Smooth muscle cell (in vitro differentiated cells): ENCODE results near the gene LNX2. TPM values are rescaled to one million over a fixed set of nuclear protein-coding genes. Genes with fewer than 3 reads are reported as not detected.

Experiments used
- DNase-seq: peaks from one replicate; lab custom pipeline; 2025; ENCODE audit not compliant: unreplicated experiment; lab: John Stamatoyannopoulos, UW
- H2AFZ ChIP-seq: fragments of 200-600 bp; sonication (generic); 2 replicates; pipeline ENCODE4 v1.6.0; 2016; ENCODE audit warnings: antibody characterized with exemption, low read depth, mild to moderate bottlenecking
- H3F3A ChIP-seq: fragments of 200-600 bp; sonication (generic); 2 replicates; pipeline ENCODE4 v1.6.0; 2017; ENCODE audit warnings: antibody characterized with exemption, low read depth
- H3K27ac ChIP-seq: fragments of 200-600 bp; sonication (generic); 2 replicates; pipeline ENCODE4 v1.5.1; 2016; ENCODE audit warnings: low read depth, mild to moderate bottlenecking
- H3K27me3 ChIP-seq: fragments of 200-600 bp; sonication (generic); 2 replicates; pipeline ENCODE4 v1.6.1; 2016; ENCODE audit warnings: low read depth, mild to moderate bottlenecking
- H3K36me3 ChIP-seq: fragments of 200-600 bp; sonication (generic); 2 replicates; pipeline ENCODE4 v1.5.1; 2016; ENCODE audit warnings: low read depth
- H3K4me1 ChIP-seq: fragments of 200-600 bp; sonication (generic); 2 replicates; pipeline ENCODE4 v1.5.1; 2016; ENCODE audit warnings: low read depth
- H3K4me2 ChIP-seq: fragments of 200-600 bp; sonication (generic); 2 replicates; pipeline ENCODE4 v1.6.0; 2016; ENCODE audit warnings: mild to moderate bottlenecking
- H3K4me3 ChIP-seq: fragments of 200-600 bp; sonication (generic); 2 replicates; pipeline ENCODE4 v1.5.1; 2016; ENCODE audit warnings: mild to moderate bottlenecking
- H3K79me2 ChIP-seq: fragments of 200-600 bp; sonication (generic); 2 replicates; pipeline ENCODE4 v1.6.0; 2016; ENCODE audit warnings: low read depth, mild to moderate bottlenecking
- H3K9ac ChIP-seq: fragments of 200-600 bp; sonication (generic); 2 replicates; pipeline ENCODE4 v1.6.0; 2016; ENCODE audit warnings: low read depth
- H3K9me3 ChIP-seq: fragments of 200-600 bp; sonication (generic); replicated peaks from 2 replicates; pipeline ENCODE4 v1.5.1; 2016; ENCODE audit warnings: low read depth
- H4K20me1 ChIP-seq: fragments of 200-600 bp; sonication (generic); 2 replicates; pipeline ENCODE4 v1.6.0; 2016; ENCODE audit warnings: low read depth
- CTCF ChIP-seq: fragments of 200-600 bp; sonication (generic); IDR thresholded peaks from 2 replicates; pipeline ENCODE4 v1.5.1; 2017; ENCODE audit warnings: borderline replicate concordance, mild to moderate bottlenecking, antibody characterized with exemption; ENCODE audit not compliant: insufficient read depth, poor library complexity, severe bottlenecking
- WGBS: methylation state at CpG from one replicate; pipeline ENCODE4 v1.1.7; 2016; ENCODE audit warnings: low lambda C conversion rate; 5-methylcytosine and 5-hydroxymethylcytosine counted together
- polyA plus RNA-seq: library from polyadenylated mRNA; unstranded; fragments of >200 nt; fragmentation: Nextera tagmentation; extraction: Ambion mirVana; gene quantifications from 2 replicates; pipeline ENCODE4 v1.2.1, GENCODE V29; 2016
- total RNA-seq: library from RNA; depleted of rRNA; stranded (reverse); fragments of >200 nt; gene quantifications from 2 replicates; pipeline ENCODE4 v1.2.3, GENCODE V29; 2014

LNX2 gene
- total and polyA plus RNA-seq, 2 experiments from 2014 or later = 5.5 to 7.3 TPM

- Histone ChIP-seq H2AFZ (no peak overlapping the region), H3K4me2 (peak overlapping the region; percentile 32), H3K9ac (no peak overlapping the region), H3K27me3 (no peaks in the 10 kb centered on the region), H3F3A (no peaks in the 10 kb centered on the region), H3K27ac (peak overlapping the region; percentile 22), H3K4me3 (no peak overlapping the region), H3K36me3 (peaks cover 4% of the 10 kb centered on the region), H3K4me1 (no peaks in the 10 kb centered on the region), H3K9me3 (no peaks in the 10 kb centered on the region), H4K20me1 (peaks cover 8% of the 10 kb centered on the region), H3K79me2 (peaks cover 5% of the 10 kb centered on the region)
- no peak for DNase-seq
- TF ChIP-seq CTCF = no peak
- 53% methylated on average over 2 of the region's 2 CpGs for WGBS
Measured at GRCh38 chr13:27573265-27573664, 47.1 kb downstream of the LNX2 start.

GRCh38 chr13:27572234-27572901 is 48.0 kb downstream of the LNX2 start:
- H3K79me2 ChIP-seq = peaks cover 5% of the 10 kb centered on the region
- H3K4me2 ChIP-seq = no peak overlapping the region
- no peak for DNase-seq

GRCh38 chr13:27570906-27571305 is 49.4 kb downstream of the LNX2 start:
- no peak overlapping the region for H3K9ac ChIP-seq
- H3K4me2 ChIP-seq = no peak overlapping the region
- no peaks in the 10 kb centered on the region for H3K9me3 ChIP-seq
- peaks cover 17% of the 10 kb centered on the region for H3K36me3 ChIP-seq
- peaks cover 5% of the 10 kb centered on the region for H3K79me2 ChIP-seq
- H3K4me1 ChIP-seq = no peaks in the 10 kb centered on the region
- no peak overlapping the region for H3K4me3 ChIP-seq
- no peaks in the 10 kb centered on the region for H3F3A ChIP-seq
- no peak for TF ChIP-seq CTCF
- H3K27me3 ChIP-seq = no peaks in the 10 kb centered on the region
- DNase-seq = no peak
- 98% methylated on average over 1 of the region's 1 CpG for WGBS
- peaks cover 6% of the 10 kb centered on the region for H4K20me1 ChIP-seq
- H2AFZ ChIP-seq = no peak overlapping the region
- H3K27ac ChIP-seq = no peak overlapping the region

More at GRCh38 chr13:27572234-27572901, 48.0 kb downstream of the LNX2 start:
- Histone ChIP-seq H3K9me3 (no peaks in the 10 kb centered on the region), H4K20me1 (peaks cover 6% of the 10 kb centered on the region), H3K27me3 (no peaks in the 10 kb centered on the region), H3K4me3 (no peak overlapping the region), H3K4me1 (no peaks in the 10 kb centered on the region), H2AFZ (no peak overlapping the region), H3K27ac (peak overlapping the region; percentile 22), H3F3A (no peaks in the 10 kb centered on the region), H3K9ac (no peak overlapping the region), H3K36me3 (peaks cover 11% of the 10 kb centered on the region)
- no peak for TF ChIP-seq CTCF

- no peak overlapping the region for H2AFZ ChIP-seq
- no peaks in the 10 kb centered on the region for H3K9me3 ChIP-seq
- H4K20me1 ChIP-seq = peaks cover 6% of the 10 kb centered on the region
- H3K4me3 ChIP-seq = no peak overlapping the region
- no peaks in the 10 kb centered on the region for H3F3A ChIP-seq
- DNase-seq = no peak
- WGBS = 92% methylated on average over 4 of the region's 4 CpGs
- TF ChIP-seq CTCF = no peak
- no peak overlapping the region for H3K27ac ChIP-seq
- no peak overlapping the region for H3K9ac ChIP-seq
- no peak overlapping the region for H3K4me2 ChIP-seq
- H3K79me2 ChIP-seq = peaks cover 1% of the 10 kb centered on the region
- no peaks in the 10 kb centered on the region for H3K27me3 ChIP-seq
- no peaks in the 10 kb centered on the region for H3K4me1 ChIP-seq
- H3K36me3 ChIP-seq = peaks cover 17% of the 10 kb centered on the region
Measured at GRCh38 chr13:27569405-27569804, 50.9 kb downstream of the LNX2 start.
